Spinal cord (tissue), 10 donors: ENCODE data around the gene FRK. TPM values are rescaled to one million over a fixed set of nuclear protein-coding genes. Genes with fewer than 3 reads are reported as not detected.
"Not testable (repeated sequence)": the region's sequence is repeated elsewhere in the genome, so short reads cannot be mapped to it uniquely, and the experiment has no call there.

Source experiments
- DNase-seq, 6 donors: peaks; one replicate each; pipeline versions ENCODE4 v3.0.0 to v3.0.0-alpha.2; 2013 to 2015; ENCODE audit warnings: low spot score in 6 of 6, low read depth in 4 of 6
- H3K27ac ChIP-seq: one replicate; pipeline ENCODE4 v1.5.1; 2013; ENCODE audit warnings: low read depth, low read length, control low read depth
- H3K27me3 ChIP-seq: one replicate; pipeline ENCODE4 v1.6.1; 2013; ENCODE audit warnings: low read length; ENCODE audit not compliant: control insufficient read depth, insufficient read depth
- H3K36me3 ChIP-seq: one replicate; pipeline ENCODE4 v1.6.1; 2013; ENCODE audit warnings: low read length; ENCODE audit not compliant: control insufficient read depth, insufficient read depth
- H3K4me1 ChIP-seq: one replicate; pipeline ENCODE4 v1.6.1; 2013; ENCODE audit warnings: low read length; ENCODE audit not compliant: control insufficient read depth, insufficient read depth
- H3K4me3 ChIP-seq: one replicate; pipeline ENCODE4 v1.5.1; 2013; ENCODE audit warnings: low read depth, low read length, control low read depth
- H3K9me3 ChIP-seq: one replicate; pipeline ENCODE4 v1.6.1; 2013; ENCODE audit warnings: low read length; ENCODE audit not compliant: control insufficient read depth, insufficient read depth
- WGBS: methylation state at CpG from one replicate; pipeline ENCODE4 v1.1.5; 2013; ENCODE audit warnings: missing lambda C conversion rate; ENCODE audit not compliant: insufficient coverage; 5-methylcytosine and 5-hydroxymethylcytosine counted together
- polyA plus RNA-seq, 2 donors: library from polyadenylated mRNA; unstranded; fragments of 120-200 nt; gene quantifications; one replicate each; pipeline ENCODE4 v1.2.1, GENCODE V29; 2013; ENCODE audit not compliant: insufficient read length in 2 of 2
- total RNA-seq, 2 donors: library from RNA; depleted of rRNA in 1 of 2; stranded (reverse); fragments of 120-200 nt in 1 of 2; fragments of >200 nt in 1 of 2; gene quantifications; one replicate each; pipeline versions ENCODE4 v1.2.3 to v1.2.4, GENCODE V29; 2013 to 2014
- donor health status: healthy.

Gene FRK
- total and polyA plus RNA-seq, 4 donors = 0.43 to 2.1 (median 1.2) TPM

- Histone ChIP-seq H3K4me3 (no peak overlapping the region), H3K9me3 (no peaks in the 10 kb centered on the region), H3K27me3 (no peaks in the 10 kb centered on the region), H3K4me1 (no peaks in the 10 kb centered on the region), H3K36me3 (no peaks in the 10 kb centered on the region), H3K27ac (no peak overlapping the region)
- WGBS = 64% methylated on average over 5 of the region's 7 CpGs
- peak in 1 of 6 donors; percentile 49 for DNase-seq
Observed at GRCh38 chr6:115969207-115969929, 91.3 kb downstream of the FRK start.

GRCh38 chr6:115960286-115960685, 100.4 kb downstream of the FRK start:
- H3K9me3 ChIP-seq, DNase-seq: not testable (repeated sequence)
- WGBS = no CpG with 5 or more reads among the region's 17 CpGs

GRCh38 chr6:115958958-115959357, 101.7 kb downstream of the FRK start:
- WGBS = no CpG with 5 or more reads among the region's 3 CpGs
- Histone ChIP-seq H3K4me3 (no peak overlapping the region), H3K36me3 (no peaks in the 10 kb centered on the region), H3K27ac (no peak overlapping the region), H3K27me3 (no peaks in the 10 kb centered on the region), H3K4me1 (no peaks in the 10 kb centered on the region), H3K9me3 (no peaks in the 10 kb centered on the region)
- peak in 1 of 6 donors; percentile 76 for DNase-seq

More at GRCh38 chr6:115960286-115960685, 100.4 kb downstream of the FRK start:
- not testable (repeated sequence) for H3K4me1 ChIP-seq, H3K4me3 ChIP-seq, H3K27ac ChIP-seq, H3K36me3 ChIP-seq, H3K27me3 ChIP-seq

DNA sequence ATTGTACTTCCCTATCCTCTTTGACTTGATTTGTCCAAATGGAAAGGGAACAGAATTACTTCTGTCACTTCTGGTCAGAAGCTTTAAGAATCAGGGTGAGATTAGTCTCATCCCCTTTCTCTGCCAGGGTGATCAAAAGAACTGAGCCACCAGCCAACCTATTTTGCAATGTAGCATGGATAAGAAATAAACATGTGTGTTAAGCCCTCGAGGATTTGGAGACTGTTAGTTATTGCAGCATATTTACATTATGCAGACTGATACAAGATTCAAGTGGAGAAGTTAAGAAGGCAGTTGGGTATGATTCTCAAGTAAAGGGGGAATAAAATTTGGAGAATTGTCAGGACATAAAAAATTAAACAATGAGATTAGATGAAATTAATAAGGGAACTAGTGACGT, 106.0 kb downstream of the FRK start:
- Histone ChIP-seq H3K27ac (no peak overlapping the region), H3K27me3 (no peaks in the 10 kb centered on the region), H3K9me3 (no peaks in the 10 kb centered on the region), H3K4me3 (no peak overlapping the region), H3K36me3 (no peaks in the 10 kb centered on the region), H3K4me1 (no peaks in the 10 kb centered on the region)
- no peak for DNase-seq
- WGBS = 71% methylated on average over 2 of the region's 2 CpGs

DNA sequence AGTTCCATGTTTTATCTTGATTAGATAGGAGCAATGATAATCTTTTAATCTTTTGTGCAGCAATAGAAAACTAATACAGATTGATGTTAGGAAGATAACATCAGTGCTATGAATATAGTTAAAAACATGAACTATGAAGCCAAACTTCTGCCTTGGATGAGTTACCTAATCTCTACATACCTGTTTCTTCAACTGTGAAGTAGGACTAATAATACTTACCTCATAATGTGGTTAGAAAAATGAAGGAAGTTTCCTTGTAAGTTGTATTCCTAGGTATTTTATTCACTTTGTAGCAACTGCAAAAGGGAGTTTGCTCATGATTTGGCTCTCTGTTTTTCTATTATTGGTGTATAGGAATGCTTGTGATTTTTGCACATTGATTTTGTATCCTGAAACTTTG, 111.9 kb downstream of the FRK start:
- Histone ChIP-seq H3K27me3 (no peaks in the 10 kb centered on the region), H3K36me3 (no peaks in the 10 kb centered on the region)
- no peak for DNase-seq

GRCh38 chr6:115947966-115948541, 112.6 kb downstream of the FRK start:
- no peaks in the 10 kb centered on the region for H3K4me1 ChIP-seq
- H3K27me3 ChIP-seq = no peaks in the 10 kb centered on the region
- WGBS = 100% methylated on average over 2 of the region's 2 CpGs
- no peak overlapping the region for H3K27ac ChIP-seq
- H3K9me3 ChIP-seq = no peaks in the 10 kb centered on the region
- H3K4me3 ChIP-seq = no peak overlapping the region
- DNase-seq = no peak
- no peaks in the 10 kb centered on the region for H3K36me3 ChIP-seq

More for the DNA sequence above, 111.9 kb downstream of the FRK start:
- H3K27ac ChIP-seq = no peak overlapping the region
- no peaks in the 10 kb centered on the region for H3K4me1 ChIP-seq
- H3K4me3 ChIP-seq = no peak overlapping the region
- H3K9me3 ChIP-seq = no peaks in the 10 kb centered on the region

GRCh38 chr6:115945812-115946211, 114.9 kb downstream of the FRK start:
- Histone ChIP-seq H3K9me3 (no peaks in the 10 kb centered on the region), H3K27me3 (no peaks in the 10 kb centered on the region), H3K4me3 (no peak overlapping the region), H3K36me3 (no peaks in the 10 kb centered on the region), H3K4me1 (no peaks in the 10 kb centered on the region), H3K27ac (no peak overlapping the region)
- WGBS = 83% methylated on average over 1 of the region's 1 CpG
- DNase-seq = no peak

- Histone ChIP-seq H3K9me3 (peaks cover 2% of the 10 kb centered on the region), H3K27me3 (no peaks in the 10 kb centered on the region), H3K4me3 (no peak overlapping the region), H3K36me3 (no peaks in the 10 kb centered on the region), H3K4me1 (no peaks in the 10 kb centered on the region), H3K27ac (no peak overlapping the region)
- no CpG with 5 or more reads among the region's 1 CpG for WGBS
- DNase-seq = no peak
Observed at GRCh38 chr6:115945306-115945705, 115.4 kb downstream of the FRK start.

GRCh38 chr6:115944829-115945228, 115.9 kb downstream of the FRK start:
- H3K4me1 ChIP-seq, H3K9me3 ChIP-seq, H3K27me3 ChIP-seq, DNase-seq, H3K4me3 ChIP-seq, H3K36me3 ChIP-seq, H3K27ac ChIP-seq: not testable (repeated sequence)

- no CpG with 5 or more reads among the region's 2 CpGs for WGBS
Observed at GRCh38 chr6:115937502-115937901, 123.2 kb downstream of the FRK start.

More at GRCh38 chr6:115937502-115937901, 123.2 kb downstream of the FRK start:
- H3K27me3 ChIP-seq, H3K4me1 ChIP-seq, DNase-seq, H3K36me3 ChIP-seq, H3K4me3 ChIP-seq, H3K27ac ChIP-seq, H3K9me3 ChIP-seq: not testable (repeated sequence)
